GM10266 (cell line): ENCODE data around the gene TFAP2A.

Experiments
- DNase-seq: peaks from one replicate; pipeline ENCODE4 v3.0.0; 2012; ENCODE audit errors: extremely low spot score
- TF ChIP-seq, protein P1 (sequence below): IDR thresholded peaks from 2 replicates; pipeline ENCODE4 v1.5.1; 2012; ENCODE audit warnings: mild to moderate bottlenecking, low read depth; ENCODE audit not compliant: control insufficient read depth, insufficient read depth; ENCODE audit errors: missing control alignments

The TFAP2A gene

GRCh38 chr6:10414756-10415616 is at the start of gene TFAP2A:
Gene TFAP2A (minus strand): TSS chr6:10415074. CDS start chr6:10414991, 83 bp downstream.
- TF ChIP-seq, protein P1, sequence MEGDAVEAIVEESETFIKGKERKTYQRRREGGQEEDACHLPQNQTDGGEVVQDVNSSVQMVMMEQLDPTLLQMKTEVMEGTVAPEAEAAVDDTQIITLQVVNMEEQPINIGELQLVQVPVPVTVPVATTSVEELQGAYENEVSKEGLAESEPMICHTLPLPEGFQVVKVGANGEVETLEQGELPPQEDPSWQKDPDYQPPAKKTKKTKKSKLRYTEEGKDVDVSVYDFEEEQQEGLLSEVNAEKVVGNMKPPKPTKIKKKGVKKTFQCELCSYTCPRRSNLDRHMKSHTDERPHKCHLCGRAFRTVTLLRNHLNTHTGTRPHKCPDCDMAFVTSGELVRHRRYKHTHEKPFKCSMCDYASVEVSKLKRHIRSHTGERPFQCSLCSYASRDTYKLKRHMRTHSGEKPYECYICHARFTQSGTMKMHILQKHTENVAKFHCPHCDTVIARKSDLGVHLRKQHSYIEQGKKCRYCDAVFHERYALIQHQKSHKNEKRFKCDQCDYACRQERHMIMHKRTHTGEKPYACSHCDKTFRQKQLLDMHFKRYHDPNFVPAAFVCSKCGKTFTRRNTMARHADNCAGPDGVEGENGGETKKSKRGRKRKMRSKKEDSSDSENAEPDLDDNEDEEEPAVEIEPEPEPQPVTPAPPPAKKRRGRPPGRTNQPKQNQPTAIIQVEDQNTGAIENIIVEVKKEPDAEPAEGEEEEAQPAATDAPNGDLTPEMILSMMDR: no peak
- DNase-seq: no peak

GRCh38 chr6:10463491-10464481 is 48.9 kb upstream of the TFAP2A start:
- TF ChIP-seq, protein P1: no peak
- DNase-seq: no peak

- TF ChIP-seq, protein P1: no peak
- no peak for DNase-seq
These were observed 48.2 kb upstream of the TFAP2A start for GRCh38 chr6:10463040-10463439.

GRCh38 chr6:10461850-10462249 is 47.0 kb upstream of the TFAP2A start:
- no peak for DNase-seq
- TF ChIP-seq, protein P1: no peak

GRCh38 chr6:10460096-10460495 is 45.2 kb upstream of the TFAP2A start:
- TF ChIP-seq, protein P1: no peak
- DNase-seq: peak; percentile 72

DNA sequence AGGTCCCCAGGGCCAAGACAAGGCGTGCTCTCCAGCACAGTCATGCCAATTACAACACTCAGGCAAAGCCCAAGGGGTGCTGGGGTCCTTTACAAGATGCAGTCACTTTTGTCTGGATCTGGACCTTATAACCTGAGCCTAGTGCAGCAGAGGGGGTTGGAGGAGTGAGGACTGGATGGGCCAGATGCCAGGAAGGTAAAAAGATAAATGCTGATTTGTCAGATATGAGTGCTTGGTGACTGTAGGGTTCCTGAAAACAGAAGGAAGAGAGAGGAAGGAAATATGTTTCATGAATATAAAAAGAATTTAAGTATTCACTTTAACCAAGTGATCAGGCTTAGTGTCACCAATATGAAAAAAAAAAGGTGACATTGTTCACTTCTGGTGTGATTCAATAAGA is 43.4 kb upstream of the TFAP2A start:
- TF ChIP-seq, protein P1: no peak
- DNase-seq: no peak
